Measurements from ENCODE around the gene OR8K3. TPM values are rescaled to one million over a fixed set of nuclear protein-coding genes. Genes with fewer than 3 reads are reported as not detected.

Gene OR8K3
- not detected for polyA plus RNA-seq (2013, experiment 1 of 2)
- not detected for polyA plus RNA-seq (2013, experiment 2 of 2)

DNA sequence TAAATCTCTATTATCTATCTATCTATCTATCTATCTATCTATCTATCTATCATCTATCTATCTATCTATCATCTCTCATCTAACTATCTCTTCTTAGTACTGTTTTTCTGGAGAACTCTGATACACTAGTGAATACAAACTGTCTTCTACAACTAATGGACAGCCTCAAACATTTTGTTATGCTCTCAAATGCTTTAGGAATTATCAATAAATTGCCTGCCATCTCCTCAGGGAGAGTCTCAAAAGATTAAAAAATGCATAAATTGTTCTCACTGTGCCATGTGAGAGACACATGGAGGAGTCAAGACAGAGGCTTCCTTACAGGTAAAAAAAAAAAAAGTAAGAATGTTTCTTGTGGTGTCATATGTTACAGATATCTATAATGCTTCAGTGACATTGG, at the start of gene OR8K3:
OR8K3 (plus strand) TSS at position 301 of the 400 bp plus-strand sequence. CDS start 3,163 bp downstream, outside the sequence.
- Histone ChIP-seq H3K79me2 (ENCODE audit: control insufficient read depth, insufficient read depth, low read length) (no peaks in the 10 kb centered on the region), H3K4ac (ENCODE audit: low read depth, low read length) (no peak within 1 kb of the TSS), H2BK120ac (ENCODE audit: low read depth, low read length) (no peak within 1 kb of the TSS), H3K27me3 (ENCODE audit: insufficient read depth, low read length, poor library complexity) (no peaks in the 10 kb centered on the region), H3K4me3 (ENCODE audit: low read length) (no peak within 1 kb of the TSS), H3K18ac (ENCODE audit: low read length) (no peak within 1 kb of the TSS), H3K4me1 (ENCODE audit: control insufficient read depth, low read depth, low read length) (no peaks in the 10 kb centered on the region), H3K79me1 (ENCODE audit: low read length) (no peaks in the 10 kb centered on the region), H3K36me3 (ENCODE audit: control insufficient read depth, insufficient read depth, low read length) (no peaks in the 10 kb centered on the region), H2BK5ac (ENCODE audit: low read length) (no peak within 1 kb of the TSS), H4K8ac (ENCODE audit: low read depth, low read length) (no peak within 1 kb of the TSS), H4K5ac (ENCODE audit: low read length) (no peak within 1 kb of the TSS), H2AK5ac (ENCODE audit: low read length) (no peak within 1 kb of the TSS), H3K27ac (ENCODE audit: low read depth, low read length) (no peak within 1 kb of the TSS), H3K9ac (ENCODE audit: low read length) (no peak within 1 kb of the TSS), H3K23ac (ENCODE audit: low read length) (no peak within 1 kb of the TSS), H3K4me2 (ENCODE audit: low read length) (no peak within 1 kb of the TSS), H3K56ac (ENCODE audit: low read length) (no peak within 1 kb of the TSS), H2BK15ac (replicated peaks; ENCODE audit: low read depth) (no peak within 1 kb of the TSS)
- DNase-seq, result no peak

DNA sequence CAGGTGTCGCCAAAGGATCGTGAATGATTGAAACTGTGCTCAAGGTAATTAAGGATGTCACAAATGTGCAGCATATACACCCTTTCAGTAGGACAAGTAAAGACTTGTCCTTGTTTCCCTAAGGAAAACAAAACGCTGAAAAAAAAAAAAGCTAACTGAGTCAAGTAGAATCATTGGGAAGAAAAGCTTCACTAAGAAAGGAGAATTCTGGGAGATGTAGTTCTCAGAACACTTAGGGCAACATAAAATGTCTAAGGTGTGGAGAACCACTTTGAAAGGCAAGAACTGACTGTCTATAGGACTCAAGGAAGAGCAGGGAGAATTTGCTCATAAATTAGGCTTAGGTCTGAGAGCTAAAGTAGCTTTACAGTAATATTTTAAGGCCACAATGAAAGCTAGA, 43.9 kb upstream of the OR8K3 start:
- WGBS (ENCODE audit: extremely low coverage, insufficient coverage, low lambda C conversion rate), result no CpG with 5 or more reads among the region's 3 CpGs
- Histone ChIP-seq H3K36me3 (ENCODE audit: control insufficient read depth, insufficient read depth, low read length) (no peaks in the 10 kb centered on the region), H4K8ac (ENCODE audit: low read depth, low read length) (no peak overlapping the region), H3K4me1 (ENCODE audit: control insufficient read depth, low read depth, low read length) (no peaks in the 10 kb centered on the region), H3K4me2 (ENCODE audit: low read length) (no peak overlapping the region), H3K79me1 (ENCODE audit: low read length) (no peaks in the 10 kb centered on the region), H2BK120ac (ENCODE audit: low read depth, low read length) (no peak overlapping the region), H4K5ac (ENCODE audit: low read length) (no peak overlapping the region), H3K79me2 (ENCODE audit: control insufficient read depth, insufficient read depth, low read length) (no peaks in the 10 kb centered on the region), H3K9ac (ENCODE audit: low read length) (no peak overlapping the region), H3K23ac (ENCODE audit: low read length) (no peak overlapping the region), H3K27me3 (ENCODE audit: insufficient read depth, low read length, poor library complexity) (no peaks in the 10 kb centered on the region), H3K4me3 (ENCODE audit: low read length) (no peak overlapping the region), H3K56ac (ENCODE audit: low read length) (no peak overlapping the region), H3K27ac (ENCODE audit: low read depth, low read length) (no peak overlapping the region), H2AK5ac (ENCODE audit: low read length) (no peak overlapping the region), H2BK15ac (replicated peaks; ENCODE audit: low read depth) (no peak overlapping the region), H3K18ac (ENCODE audit: low read length) (no peak overlapping the region), H3K4ac (ENCODE audit: low read depth, low read length) (no peak overlapping the region), H2BK5ac (ENCODE audit: low read length) (no peak overlapping the region)
- no peak for DNase-seq

DNA sequence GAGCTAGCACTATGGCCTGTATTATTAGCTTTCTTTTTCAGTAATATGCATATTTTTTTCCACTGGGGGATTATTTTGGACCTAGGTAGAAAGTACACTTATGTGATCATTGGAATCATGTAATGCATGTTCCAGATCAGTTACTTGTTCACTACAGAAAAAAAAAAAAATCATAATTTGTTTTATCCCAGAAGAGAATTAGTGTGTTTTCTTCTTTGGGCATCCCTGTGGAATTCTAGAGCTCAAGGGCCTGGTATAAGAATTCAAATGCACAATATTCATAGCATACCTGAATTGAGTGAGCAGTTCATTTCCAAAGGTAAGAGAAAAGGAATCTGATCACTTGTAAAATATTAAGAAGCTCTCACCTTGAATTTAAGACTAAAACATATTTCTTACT, 41.1 kb upstream of the OR8K3 start, which contains the start of gene OR5T1:
OR5T1 (plus strand) TSS at position 301 of the 400 bp plus-strand sequence. CDS start 1,485 bp downstream, outside the sequence.
- no peak within 1 kb of the TSS for H3K9ac ChIP-seq (ENCODE audit: low read length)
- no peak within 1 kb of the TSS for H4K8ac ChIP-seq (ENCODE audit: low read depth, low read length)

DNA sequence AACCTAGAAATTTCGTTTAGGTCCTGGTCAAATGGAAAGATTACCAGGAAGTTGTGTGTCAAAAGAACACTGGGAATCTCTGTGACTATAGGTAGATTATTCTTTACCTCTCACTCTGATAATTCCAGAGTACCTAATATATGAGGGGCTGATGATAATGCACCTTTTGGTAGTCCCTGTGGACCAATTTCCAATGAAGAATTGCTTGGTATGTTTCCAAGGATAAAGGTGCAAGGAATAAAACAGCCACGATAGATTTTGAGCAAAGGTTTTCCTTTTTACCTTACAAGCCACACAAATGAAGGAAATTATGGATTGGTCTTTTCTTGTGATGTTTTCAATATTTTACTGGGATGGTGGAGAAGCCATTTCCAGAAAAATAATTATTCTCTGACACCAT, 22.8 kb upstream of the OR8K3 start, which contains the start of gene OR8H1:
OR8H1 (minus strand) TSS at position 101 of the 400 bp plus-strand sequence. CDS start 1,192 bp downstream, outside the sequence.
- WGBS (ENCODE audit: extremely low coverage, insufficient coverage, low lambda C conversion rate), result no CpG with 5 or more reads among the region's 2 CpGs
- Histone ChIP-seq H3K4me1 (ENCODE audit: control insufficient read depth, low read depth, low read length) (no peaks in the 10 kb centered on the region), H3K4me2 (ENCODE audit: low read length) (no peak within 1 kb of the TSS), H3K27me3 (ENCODE audit: insufficient read depth, low read length, poor library complexity) (no peaks in the 10 kb centered on the region), H3K9ac (ENCODE audit: low read length) (no peak within 1 kb of the TSS), H2BK15ac (replicated peaks; ENCODE audit: low read depth) (no peak within 1 kb of the TSS), H4K8ac (ENCODE audit: low read depth, low read length) (no peak within 1 kb of the TSS), H2AK5ac (ENCODE audit: low read length) (no peak within 1 kb of the TSS), H3K23ac (ENCODE audit: low read length) (no peak within 1 kb of the TSS), H2BK120ac (ENCODE audit: low read depth, low read length) (no peak within 1 kb of the TSS), H3K56ac (ENCODE audit: low read length) (no peak within 1 kb of the TSS), H3K36me3 (ENCODE audit: control insufficient read depth, insufficient read depth, low read length) (no peaks in the 10 kb centered on the region), H3K4me3 (ENCODE audit: low read length) (no peak within 1 kb of the TSS), H4K5ac (ENCODE audit: low read length) (no peak within 1 kb of the TSS), H3K79me2 (ENCODE audit: control insufficient read depth, insufficient read depth, low read length) (no peaks in the 10 kb centered on the region), H2BK5ac (ENCODE audit: low read length) (no peak within 1 kb of the TSS), H3K79me1 (ENCODE audit: low read length) (no peaks in the 10 kb centered on the region), H3K27ac (ENCODE audit: low read depth, low read length) (no peak within 1 kb of the TSS), H3K18ac (ENCODE audit: low read length) (no peak within 1 kb of the TSS), H3K4ac (ENCODE audit: low read depth, low read length) (no peak within 1 kb of the TSS)
- DNase-seq, result no peak

More for the DNA sequence above, 41.1 kb upstream of the OR8K3 start, which contains the start of gene OR5T1:
- Histone ChIP-seq H3K18ac (ENCODE audit: low read length) (no peak within 1 kb of the TSS), H2BK5ac (ENCODE audit: low read length) (no peak within 1 kb of the TSS), H3K4me3 (ENCODE audit: low read length) (no peak within 1 kb of the TSS), H3K4me2 (ENCODE audit: low read length) (no peak within 1 kb of the TSS), H3K23ac (ENCODE audit: low read length) (no peak within 1 kb of the TSS), H3K79me2 (ENCODE audit: control insufficient read depth, insufficient read depth, low read length) (no peaks in the 10 kb centered on the region), H2BK120ac (ENCODE audit: low read depth, low read length) (no peak within 1 kb of the TSS), H3K79me1 (ENCODE audit: low read length) (no peaks in the 10 kb centered on the region), H2AK5ac (ENCODE audit: low read length) (no peak within 1 kb of the TSS), H3K4me1 (ENCODE audit: control insufficient read depth, low read depth, low read length) (no peaks in the 10 kb centered on the region), H4K5ac (ENCODE audit: low read length) (no peak within 1 kb of the TSS), H3K56ac (ENCODE audit: low read length) (no peak within 1 kb of the TSS), H3K4ac (ENCODE audit: low read depth, low read length) (no peak within 1 kb of the TSS), H2BK15ac (replicated peaks; ENCODE audit: low read depth) (no peak within 1 kb of the TSS), H3K27me3 (ENCODE audit: insufficient read depth, low read length, poor library complexity) (no peaks in the 10 kb centered on the region), H3K27ac (ENCODE audit: low read depth, low read length) (no peak within 1 kb of the TSS), H3K36me3 (ENCODE audit: control insufficient read depth, insufficient read depth, low read length) (no peaks in the 10 kb centered on the region)
- DNase-seq, result no peak

GRCh38 chr11:56296898-56297297, 18.0 kb upstream of the OR8K3 start:
- no peak overlapping the region for H3K4me2 ChIP-seq (ENCODE audit: low read length)
- H3K79me1 ChIP-seq (ENCODE audit: low read length), result no peaks in the 10 kb centered on the region
- H3K27me3 ChIP-seq (ENCODE audit: insufficient read depth, low read length, poor library complexity), result no peaks in the 10 kb centered on the region
- no peak overlapping the region for H2BK5ac ChIP-seq (ENCODE audit: low read length)
- no peak for DNase-seq
- no peak overlapping the region for H4K5ac ChIP-seq (ENCODE audit: low read length)
- no peak overlapping the region for H3K56ac ChIP-seq (ENCODE audit: low read length)
- H2BK15ac ChIP-seq (replicated peaks; ENCODE audit: low read depth), result no peak overlapping the region
- H3K18ac ChIP-seq (ENCODE audit: low read length), result no peak overlapping the region
- no CpG with 5 or more reads among the region's 4 CpGs for WGBS (ENCODE audit: extremely low coverage, insufficient coverage, low lambda C conversion rate)
- no peak overlapping the region for H3K9ac ChIP-seq (ENCODE audit: low read length)
- H3K4me1 ChIP-seq (ENCODE audit: control insufficient read depth, low read depth, low read length), result no peaks in the 10 kb centered on the region
- H3K27ac ChIP-seq (ENCODE audit: low read depth, low read length), result no peak overlapping the region
- H2BK120ac ChIP-seq (ENCODE audit: low read depth, low read length), result no peak overlapping the region
- no peak overlapping the region for H3K23ac ChIP-seq (ENCODE audit: low read length)
- no peaks in the 10 kb centered on the region for H3K79me2 ChIP-seq (ENCODE audit: control insufficient read depth, insufficient read depth, low read length)
- no peak overlapping the region for H3K4ac ChIP-seq (ENCODE audit: low read depth, low read length)
- H2AK5ac ChIP-seq (ENCODE audit: low read length), result no peak overlapping the region
- no peak overlapping the region for H3K4me3 ChIP-seq (ENCODE audit: low read length)
- no peak overlapping the region for H4K8ac ChIP-seq (ENCODE audit: low read depth, low read length)
- no peaks in the 10 kb centered on the region for H3K36me3 ChIP-seq (ENCODE audit: control insufficient read depth, insufficient read depth, low read length)

DNA sequence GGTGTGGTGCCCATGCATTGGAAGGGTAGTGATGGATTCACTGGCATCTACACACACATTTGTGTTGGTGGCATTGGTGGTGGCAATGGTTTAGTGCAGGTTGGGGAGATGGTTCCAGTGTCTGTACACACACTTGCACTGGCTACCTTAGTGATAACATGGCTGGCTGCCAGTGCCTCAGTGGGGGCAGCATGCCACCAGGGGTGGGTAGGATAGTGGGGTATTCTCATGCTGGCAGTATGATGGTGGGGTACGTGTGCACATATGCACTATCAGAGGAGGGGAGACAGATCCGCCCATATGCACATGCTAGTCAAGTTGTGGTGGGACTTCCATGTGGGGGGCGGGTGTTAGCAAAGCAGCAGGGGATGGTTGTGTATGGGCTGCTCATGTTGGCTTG, 7.1 kb upstream of the OR8K3 start:
- Histone ChIP-seq H2BK120ac (ENCODE audit: low read depth, low read length) (no peak overlapping the region), H3K79me1 (ENCODE audit: low read length) (no peaks in the 10 kb centered on the region), H3K4me1 (ENCODE audit: control insufficient read depth, low read depth, low read length) (no peaks in the 10 kb centered on the region), H3K9ac (ENCODE audit: low read length) (no peak overlapping the region), H3K79me2 (ENCODE audit: control insufficient read depth, insufficient read depth, low read length) (no peaks in the 10 kb centered on the region), H4K8ac (ENCODE audit: low read depth, low read length) (no peak overlapping the region), H3K27me3 (ENCODE audit: insufficient read depth, low read length, poor library complexity) (no peaks in the 10 kb centered on the region), H3K4ac (ENCODE audit: low read depth, low read length) (no peak overlapping the region), H3K27ac (ENCODE audit: low read depth, low read length) (no peak overlapping the region), H3K4me2 (ENCODE audit: low read length) (no peak overlapping the region), H3K36me3 (ENCODE audit: control insufficient read depth, insufficient read depth, low read length) (no peaks in the 10 kb centered on the region), H3K18ac (ENCODE audit: low read length) (no peak overlapping the region), H2BK15ac (replicated peaks; ENCODE audit: low read depth) (no peak overlapping the region), H3K4me3 (ENCODE audit: low read length) (no peak overlapping the region), H4K5ac (ENCODE audit: low read length) (no peak overlapping the region), H3K23ac (ENCODE audit: low read length) (no peak overlapping the region), H3K56ac (ENCODE audit: low read length) (no peak overlapping the region), H2AK5ac (ENCODE audit: low read length) (no peak overlapping the region), H2BK5ac (ENCODE audit: low read length) (no peak overlapping the region)
- DNase-seq, result no peak
- WGBS (ENCODE audit: extremely low coverage, insufficient coverage, low lambda C conversion rate), result no CpG with 5 or more reads among the region's 3 CpGs

Data from mesendoderm (in vitro differentiated cells).